HCT116 (cell line): Measurements from ENCODE around the gene FN3KRP.
"Not testable (repeated sequence)": the region's sequence is repeated elsewhere in the genome, so short reads cannot be mapped to it uniquely, and the experiment has no call there.

Source experiments
- POLR2AphosphoS5 ChIP-seq: IDR thresholded peaks from 2 replicates; pipeline ENCODE4 v1.6.1; 2011; ENCODE audit warnings: mild to moderate bottlenecking, low read depth, low read length, moderate library complexity
- RAD21 ChIP-seq: IDR thresholded peaks from 2 replicates; pipeline ENCODE4 v1.6.1; 2012; ENCODE audit warnings: low read depth, mild to moderate bottlenecking
- REST ChIP-seq: IDR thresholded peaks from 2 replicates; pipeline ENCODE4 v1.6.1; 2012; ENCODE audit warnings: low read depth
- TF ChIP-seq, protein P1 (sequence below), 3 experiments: fragments of 200-600 bp in 1 of 3; sonication (generic) in 1 of 3; IDR thresholded peaks in 2 of 3; conservative IDR thresholded peaks in 1 of 3; 2 replicates each; pipeline ENCODE4 v1.5.1; 2012 to 2017; ENCODE audit warnings: low read depth in 2 of 3, low read length in 2 of 3, antibody characterized with exemption in 1 of 3, borderline replicate concordance in 1 of 3, control low read depth in 1 of 3, mild to moderate bottlenecking in 1 of 3, mixed read lengths in 1 of 3, mixed run types in 1 of 3, moderate library complexity in 1 of 3; ENCODE audit not compliant: insufficient read depth in 1 of 3

- TF ChIP-seq, protein P1, sequence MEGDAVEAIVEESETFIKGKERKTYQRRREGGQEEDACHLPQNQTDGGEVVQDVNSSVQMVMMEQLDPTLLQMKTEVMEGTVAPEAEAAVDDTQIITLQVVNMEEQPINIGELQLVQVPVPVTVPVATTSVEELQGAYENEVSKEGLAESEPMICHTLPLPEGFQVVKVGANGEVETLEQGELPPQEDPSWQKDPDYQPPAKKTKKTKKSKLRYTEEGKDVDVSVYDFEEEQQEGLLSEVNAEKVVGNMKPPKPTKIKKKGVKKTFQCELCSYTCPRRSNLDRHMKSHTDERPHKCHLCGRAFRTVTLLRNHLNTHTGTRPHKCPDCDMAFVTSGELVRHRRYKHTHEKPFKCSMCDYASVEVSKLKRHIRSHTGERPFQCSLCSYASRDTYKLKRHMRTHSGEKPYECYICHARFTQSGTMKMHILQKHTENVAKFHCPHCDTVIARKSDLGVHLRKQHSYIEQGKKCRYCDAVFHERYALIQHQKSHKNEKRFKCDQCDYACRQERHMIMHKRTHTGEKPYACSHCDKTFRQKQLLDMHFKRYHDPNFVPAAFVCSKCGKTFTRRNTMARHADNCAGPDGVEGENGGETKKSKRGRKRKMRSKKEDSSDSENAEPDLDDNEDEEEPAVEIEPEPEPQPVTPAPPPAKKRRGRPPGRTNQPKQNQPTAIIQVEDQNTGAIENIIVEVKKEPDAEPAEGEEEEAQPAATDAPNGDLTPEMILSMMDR (IDR thresholded peaks at IDR 0.05 in 2 of 3, conservative IDR thresholded peaks at IDR 0.05 in 1 of 3; ENCODE audit: borderline replicate concordance in 1 of 3, insufficient read depth in 1 of 3, low read depth in 2 of 3, low read length in 2 of 3): not testable (repeated sequence)
- not testable (repeated sequence) for TF ChIP-seq POLR2AphosphoS5, RAD21, REST
Observed at GRCh38 chr17:82744736-82745135, 28.2 kb downstream of the FN3KRP start.
